ENCODE measurements around the gene PTPRD.

PTPRD gene

DNA sequence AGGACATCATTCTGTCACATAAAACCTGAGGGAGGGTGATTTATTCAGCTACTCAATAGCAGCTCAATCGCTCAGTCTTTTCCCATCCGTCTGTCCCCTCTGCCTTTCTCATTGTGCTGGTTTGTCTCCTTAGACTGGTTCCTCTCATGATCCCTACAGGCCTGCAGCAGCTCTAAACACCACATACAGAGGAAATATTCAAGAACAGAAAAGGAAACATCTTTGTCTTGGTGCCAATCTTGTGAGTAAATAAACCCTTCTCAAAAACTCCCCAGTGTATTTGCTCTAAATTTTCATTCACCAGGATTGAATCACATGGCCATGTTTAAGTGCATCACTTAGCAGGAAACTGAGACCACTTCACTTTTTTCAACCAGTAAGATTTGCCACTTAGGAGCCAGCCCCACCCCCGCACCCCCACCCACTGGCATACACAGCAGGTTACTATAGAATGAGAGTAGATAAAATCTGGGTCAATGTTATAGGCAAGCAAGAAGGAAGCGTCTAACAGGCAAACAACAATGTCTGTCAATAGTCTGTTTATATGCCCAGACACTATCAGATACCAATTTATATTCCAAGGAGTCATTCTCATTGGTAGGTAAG, 1917.7 kb downstream of the PTPRD start:
- Histone ChIP-seq H3K36me3 (ENCODE audit: control insufficient read depth in 1 of 2, insufficient read depth in 2 of 2, low read length in 2 of 2) (peaks cover 0 to 1% of the 10 kb centered on the region in 2 experiments), H3K4ac (ENCODE audit: low read depth, low read length) (no peak overlapping the region), H4K12ac (ENCODE audit: low read depth, low read length) (no peak overlapping the region), H3K27me3 (ENCODE audit: insufficient read depth, low read length) (no peaks in the 10 kb centered on the region), H2BK12ac (ENCODE audit: low read length) (no peak overlapping the region), H2BK120ac (ENCODE audit: insufficient read depth, low read length, poor library complexity) (no peak overlapping the region), H3K9me3 (ENCODE audit: insufficient read depth, low read depth, low read length) (no peaks in the 10 kb centered on the region), H3K79me2 (ENCODE audit: control insufficient read depth, insufficient read depth, low read length, poor library complexity) (no peaks in the 10 kb centered on the region), H2AK5ac (ENCODE audit: low read length) (no peak overlapping the region), H3K18ac (ENCODE audit: low read length) (no peak overlapping the region), H3K79me1 (ENCODE audit: low read length) (no peaks in the 10 kb centered on the region), H3K9ac (ENCODE audit: low read length) (no peak overlapping the region), H2AFZ (ENCODE audit: insufficient read depth, low read length, poor library complexity) (no peak overlapping the region), H4K8ac (ENCODE audit: low read depth, low read length) (no peak overlapping the region), H2BK5ac (ENCODE audit: low read depth, low read length, poor library complexity) (no peak overlapping the region), H3K23ac (ENCODE audit: low read length) (no peak overlapping the region), H3K4me3 (ENCODE audit: low read depth, low read length) (no peak overlapping the region), H3K4me1 (ENCODE audit: control insufficient read depth in 1 of 2, insufficient read depth in 2 of 2, low read length in 2 of 2) (no peaks in the 10 kb centered on the region), H3K27ac (ENCODE audit: low read depth, low read length) (no peak overlapping the region), H3K14ac (ENCODE audit: low read length) (no peak overlapping the region), H3K4me2 (ENCODE audit: low read length) (no peak overlapping the region), H4K91ac (ENCODE audit: low read depth, low read length) (no peak overlapping the region)
- no CpG with 5 or more reads among the region's 4 CpGs for WGBS (ENCODE audit: extremely low coverage, insufficient coverage, insufficient read length)
- no peak for DNase-seq

DNA sequence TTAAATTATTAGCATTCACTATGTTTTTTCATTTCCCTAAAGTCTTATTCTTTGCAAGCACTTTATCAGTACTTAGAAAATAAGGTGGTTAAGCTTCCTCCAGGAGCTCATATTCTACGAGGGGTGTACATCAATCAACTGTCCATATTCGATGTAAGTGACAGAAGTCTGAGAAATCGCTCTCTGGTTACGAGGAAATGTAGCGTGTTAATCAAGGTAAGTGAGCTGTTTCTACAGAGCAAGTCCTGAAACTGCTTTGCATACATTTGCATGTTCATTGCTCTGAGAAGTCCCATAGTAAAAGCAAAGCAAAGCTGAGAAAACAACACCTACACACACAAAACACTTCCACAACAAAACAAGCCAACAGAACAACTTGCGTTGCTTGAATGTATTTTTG, 1919.3 kb downstream of the PTPRD start:
- no peak overlapping the region for H3K9ac ChIP-seq (ENCODE audit: low read length)
- no peak overlapping the region for H4K12ac ChIP-seq (ENCODE audit: low read depth, low read length)
- WGBS (ENCODE audit: extremely low coverage, insufficient coverage, insufficient read length): no CpG with 5 or more reads among the region's 6 CpGs
- no peak overlapping the region for H3K4me2 ChIP-seq (ENCODE audit: low read length)
- peaks cover 0 to 1% of the 10 kb centered on the region in 2 experiments for H3K36me3 ChIP-seq (ENCODE audit: control insufficient read depth in 1 of 2, insufficient read depth in 2 of 2, low read length in 2 of 2)
- H3K9me3 ChIP-seq (ENCODE audit: insufficient read depth, low read depth, low read length): no peaks in the 10 kb centered on the region
- H3K79me2 ChIP-seq (ENCODE audit: control insufficient read depth, insufficient read depth, low read length, poor library complexity): no peaks in the 10 kb centered on the region
- H4K91ac ChIP-seq (ENCODE audit: low read depth, low read length): no peak overlapping the region
- H3K4me3 ChIP-seq (ENCODE audit: low read depth, low read length): no peak overlapping the region
- H3K27ac ChIP-seq (ENCODE audit: low read depth, low read length): no peak overlapping the region
- no peak overlapping the region for H2BK5ac ChIP-seq (ENCODE audit: low read depth, low read length, poor library complexity)
- no peak overlapping the region for H3K23ac ChIP-seq (ENCODE audit: low read length)
- H2AFZ ChIP-seq (ENCODE audit: insufficient read depth, low read length, poor library complexity): no peak overlapping the region
- H3K27me3 ChIP-seq (ENCODE audit: insufficient read depth, low read length): no peaks in the 10 kb centered on the region
- no peak overlapping the region for H2BK12ac ChIP-seq (ENCODE audit: low read length)
- no peak overlapping the region for H3K14ac ChIP-seq (ENCODE audit: low read length)
- H3K4ac ChIP-seq (ENCODE audit: low read depth, low read length): no peak overlapping the region
- H3K18ac ChIP-seq (ENCODE audit: low read length): no peak overlapping the region
- H3K4me1 ChIP-seq (ENCODE audit: control insufficient read depth in 1 of 2, insufficient read depth in 2 of 2, low read length in 2 of 2): no peaks in the 10 kb centered on the region
- H2AK5ac ChIP-seq (ENCODE audit: low read length): no peak overlapping the region
- H3K79me1 ChIP-seq (ENCODE audit: low read length): no peaks in the 10 kb centered on the region
- H2BK120ac ChIP-seq (ENCODE audit: insufficient read depth, low read length, poor library complexity): no peak overlapping the region
- no peak for DNase-seq
- H4K8ac ChIP-seq (ENCODE audit: low read depth, low read length): no peak overlapping the region

DNA sequence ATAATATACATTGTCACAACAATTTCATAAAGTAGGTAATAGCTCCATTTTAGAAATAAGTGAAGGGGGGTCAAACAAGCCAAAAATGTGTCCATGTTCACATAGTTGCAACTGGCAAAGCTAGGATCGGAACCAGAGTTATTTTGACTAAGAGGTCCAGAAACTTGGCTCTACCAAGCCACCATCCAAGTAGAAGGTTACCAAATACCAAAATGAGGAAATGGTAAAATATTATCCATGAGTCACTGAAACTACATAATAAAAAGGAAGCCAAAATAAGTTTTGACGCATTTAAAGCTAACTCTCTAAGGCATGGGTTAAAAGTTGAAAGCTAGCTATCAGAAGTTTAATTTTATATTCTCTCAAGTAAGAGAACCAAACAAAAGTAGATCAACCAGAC, 1926.3 kb downstream of the PTPRD start:
- Histone ChIP-seq H2AK5ac (ENCODE audit: low read length) (no peak overlapping the region), H3K27me3 (ENCODE audit: insufficient read depth, low read length) (no peaks in the 10 kb centered on the region), H2BK120ac (ENCODE audit: insufficient read depth, low read length, poor library complexity) (no peak overlapping the region), H4K8ac (ENCODE audit: low read depth, low read length) (no peak overlapping the region), H3K27ac (ENCODE audit: low read depth, low read length) (no peak overlapping the region), H4K12ac (ENCODE audit: low read depth, low read length) (no peak overlapping the region), H3K4me3 (ENCODE audit: low read depth, low read length) (no peak overlapping the region), H3K9me3 (ENCODE audit: insufficient read depth, low read depth, low read length) (no peaks in the 10 kb centered on the region), H3K4ac (ENCODE audit: low read depth, low read length) (no peak overlapping the region), H3K9ac (ENCODE audit: low read length) (no peak overlapping the region), H3K14ac (ENCODE audit: low read length) (no peak overlapping the region), H3K18ac (ENCODE audit: low read length) (no peak overlapping the region), H2BK5ac (ENCODE audit: low read depth, low read length, poor library complexity) (no peak overlapping the region), H3K36me3 (ENCODE audit: control insufficient read depth in 1 of 2, insufficient read depth in 2 of 2, low read length in 2 of 2) (peaks cover 0 to 1% of the 10 kb centered on the region in 2 experiments), H4K91ac (ENCODE audit: low read depth, low read length) (no peak overlapping the region), H3K23ac (ENCODE audit: low read length) (no peak overlapping the region), H3K79me1 (ENCODE audit: low read length) (no peaks in the 10 kb centered on the region), H3K4me2 (ENCODE audit: low read length) (no peak overlapping the region), H3K79me2 (ENCODE audit: control insufficient read depth, insufficient read depth, low read length, poor library complexity) (no peaks in the 10 kb centered on the region), H3K4me1 (ENCODE audit: control insufficient read depth in 1 of 2, insufficient read depth in 2 of 2, low read length in 2 of 2) (no peaks in the 10 kb centered on the region), H2AFZ (ENCODE audit: insufficient read depth, low read length, poor library complexity) (no peak overlapping the region), H2BK12ac (ENCODE audit: low read length) (no peak overlapping the region)
- peak in 1 of 2 donors; percentile 1 for DNase-seq
- WGBS (ENCODE audit: extremely low coverage, insufficient coverage, insufficient read length): no CpG with 5 or more reads among the region's 2 CpGs

DNA sequence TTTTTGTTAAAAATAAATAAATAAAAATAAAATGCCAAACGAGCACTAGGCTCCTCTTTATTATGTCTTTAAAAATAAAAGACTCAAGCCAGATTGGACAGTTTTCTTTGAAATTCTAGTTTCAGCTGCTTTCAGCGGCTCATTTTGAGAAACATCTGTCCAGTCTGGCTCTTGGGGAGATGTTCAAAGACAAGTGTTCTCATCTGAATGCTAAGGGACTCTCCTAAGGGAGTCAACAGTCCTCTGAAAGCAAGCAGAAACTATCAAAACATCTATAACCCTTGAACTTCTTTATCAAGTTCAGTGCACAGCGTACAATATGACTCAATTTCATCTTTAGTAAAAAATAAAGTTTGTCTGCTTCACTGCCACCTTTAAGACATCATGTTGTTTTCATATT, 1927.0 kb downstream of the PTPRD start:
- Histone ChIP-seq H3K4me1 (ENCODE audit: control insufficient read depth in 1 of 2, insufficient read depth in 2 of 2, low read length in 2 of 2) (no peaks in the 10 kb centered on the region), H4K12ac (ENCODE audit: low read depth, low read length) (no peak overlapping the region), H2AK5ac (ENCODE audit: low read length) (no peak overlapping the region), H2BK12ac (ENCODE audit: low read length) (no peak overlapping the region), H3K27ac (ENCODE audit: low read depth, low read length) (no peak overlapping the region), H3K4ac (ENCODE audit: low read depth, low read length) (no peak overlapping the region), H2BK5ac (ENCODE audit: low read depth, low read length, poor library complexity) (no peak overlapping the region), H3K9me3 (ENCODE audit: insufficient read depth, low read depth, low read length) (no peaks in the 10 kb centered on the region), H3K79me2 (ENCODE audit: control insufficient read depth, insufficient read depth, low read length, poor library complexity) (no peaks in the 10 kb centered on the region), H2BK120ac (ENCODE audit: insufficient read depth, low read length, poor library complexity) (no peak overlapping the region), H4K91ac (ENCODE audit: low read depth, low read length) (no peak overlapping the region), H3K18ac (ENCODE audit: low read length) (no peak overlapping the region), H3K4me2 (ENCODE audit: low read length) (no peak overlapping the region), H3K27me3 (ENCODE audit: insufficient read depth, low read length) (no peaks in the 10 kb centered on the region), H3K79me1 (ENCODE audit: low read length) (no peaks in the 10 kb centered on the region), H3K36me3 (ENCODE audit: control insufficient read depth in 1 of 2, insufficient read depth in 2 of 2, low read length in 2 of 2) (peaks cover 0 to 1% of the 10 kb centered on the region in 2 experiments), H2AFZ (ENCODE audit: insufficient read depth, low read length, poor library complexity) (no peak overlapping the region), H3K4me3 (ENCODE audit: low read depth, low read length) (no peak overlapping the region), H3K9ac (ENCODE audit: low read length) (no peak overlapping the region), H3K23ac (ENCODE audit: low read length) (no peak overlapping the region), H3K14ac (ENCODE audit: low read length) (no peak overlapping the region), H4K8ac (ENCODE audit: low read depth, low read length) (no peak overlapping the region)
- no peak for DNase-seq
- no CpG with 5 or more reads among the region's 3 CpGs for WGBS (ENCODE audit: extremely low coverage, insufficient coverage, insufficient read length)
